HG02571 (cell line): ENCODE results near the gene UBXN10.

Source experiments
- ATAC-seq: cut with Tn5 transposase; IDR thresholded peaks from one replicate; pipeline ENCODE4 v1.9.1; 2021; ENCODE audit warnings: mild to moderate bottlenecking, moderate library complexity; ENCODE audit not compliant: unreplicated experiment

UBXN10 gene, protein sequence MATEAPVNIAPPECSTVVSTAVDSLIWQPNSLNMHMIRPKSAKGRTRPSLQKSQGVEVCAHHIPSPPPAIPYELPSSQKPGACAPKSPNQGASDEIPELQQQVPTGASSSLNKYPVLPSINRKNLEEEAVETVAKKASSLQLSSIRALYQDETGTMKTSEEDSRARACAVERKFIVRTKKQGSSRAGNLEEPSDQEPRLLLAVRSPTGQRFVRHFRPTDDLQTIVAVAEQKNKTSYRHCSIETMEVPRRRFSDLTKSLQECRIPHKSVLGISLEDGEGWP

DNA sequence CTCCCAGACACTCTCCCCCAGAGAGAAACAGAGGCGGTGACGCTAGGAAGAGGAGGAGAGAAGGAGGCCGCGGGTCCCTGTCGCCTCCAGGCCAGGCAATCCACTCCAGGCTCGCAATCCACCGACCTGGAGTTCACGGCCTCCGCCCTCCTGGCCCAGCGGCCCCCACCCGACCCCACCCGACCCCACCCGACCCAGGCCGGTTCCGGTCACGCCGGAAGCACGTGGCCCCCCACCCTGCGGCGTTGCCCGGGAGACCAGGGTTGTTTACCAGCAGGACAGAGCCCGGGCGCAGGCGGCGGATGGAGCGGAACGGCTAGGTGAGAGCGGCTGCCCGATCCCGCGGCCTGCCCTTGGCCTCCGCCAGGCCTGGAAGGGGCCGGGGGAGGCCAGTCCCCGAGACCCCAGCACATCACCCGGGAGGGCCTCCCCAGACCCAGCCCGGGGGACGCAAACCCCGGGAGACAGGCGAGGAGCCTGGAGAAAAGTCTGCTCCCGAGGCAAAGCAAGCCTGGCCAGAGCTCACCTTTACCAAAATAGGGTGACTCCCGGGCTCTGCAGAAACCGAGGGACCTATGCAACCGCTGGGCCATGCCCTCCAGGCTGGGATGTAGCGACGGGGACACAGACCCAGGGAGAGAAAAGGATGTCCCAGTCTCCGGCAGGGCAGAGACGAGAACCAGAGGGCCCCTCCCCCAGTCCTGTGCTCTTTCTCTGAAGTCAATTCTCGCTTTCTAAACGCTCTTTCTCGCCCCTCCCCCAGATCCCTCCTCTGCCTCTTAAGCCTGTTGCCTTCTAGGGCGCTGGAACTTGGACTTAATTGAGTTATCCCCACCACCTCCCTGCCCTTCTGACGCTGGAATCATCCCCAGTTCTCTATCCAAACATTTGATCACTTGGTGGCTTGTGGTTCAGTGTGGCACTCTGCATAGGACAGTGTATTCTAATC, at the start of gene UBXN10, which contains the start of gene PLA2G2C:
TSS of gene UBXN10 (plus strand) at position 263 of the 949 bp plus-strand sequence. CDS start 4,466 bp downstream, outside the sequence.
TSS of gene PLA2G2C (minus strand) at position 685 of the 949 bp plus-strand sequence. CDS start 9,155 bp downstream, outside the sequence.
- no peak for ATAC-seq

DNA sequence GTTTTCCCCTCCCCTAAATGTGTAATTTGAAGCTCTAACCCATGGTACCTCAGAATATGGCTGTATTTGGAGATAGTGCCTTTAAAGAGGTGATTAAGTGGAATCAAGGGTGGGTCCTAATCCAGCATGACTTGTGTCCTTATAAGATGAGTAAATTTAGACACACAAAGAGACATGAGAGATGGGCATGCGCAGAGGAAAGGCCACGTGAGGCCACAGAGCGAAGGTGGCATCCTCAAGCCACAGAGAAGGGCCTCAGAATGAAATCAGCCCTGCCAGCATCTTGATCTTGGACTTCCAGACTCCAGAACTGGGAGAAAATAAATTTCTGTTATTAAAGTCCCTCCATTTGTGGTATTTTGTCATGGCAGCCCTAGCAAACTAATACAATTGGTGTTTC, 49.6 kb upstream of the UBXN10 start:
- ATAC-seq = no peak

DNA sequence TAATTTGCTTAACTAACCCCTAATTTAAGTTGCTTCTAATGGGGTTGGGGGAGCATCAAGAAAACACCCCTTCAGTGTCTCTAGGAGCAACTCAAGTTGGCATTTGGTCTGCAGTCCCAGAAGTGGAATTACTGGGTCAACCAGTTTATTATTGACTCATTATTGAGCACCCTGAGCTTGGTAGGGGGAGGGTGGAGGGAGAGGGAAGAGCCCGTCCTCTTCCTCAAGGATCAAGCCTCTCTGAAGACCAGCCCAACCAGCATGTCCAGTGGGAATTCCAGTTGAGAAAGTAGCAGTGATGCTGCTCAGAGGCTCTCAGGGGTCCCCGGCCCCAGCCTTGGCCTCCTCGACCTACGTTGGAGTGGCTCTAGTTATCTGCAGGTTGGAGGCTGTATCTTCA, 48.8 kb upstream of the UBXN10 start:
- ATAC-seq = no peak

DNA sequence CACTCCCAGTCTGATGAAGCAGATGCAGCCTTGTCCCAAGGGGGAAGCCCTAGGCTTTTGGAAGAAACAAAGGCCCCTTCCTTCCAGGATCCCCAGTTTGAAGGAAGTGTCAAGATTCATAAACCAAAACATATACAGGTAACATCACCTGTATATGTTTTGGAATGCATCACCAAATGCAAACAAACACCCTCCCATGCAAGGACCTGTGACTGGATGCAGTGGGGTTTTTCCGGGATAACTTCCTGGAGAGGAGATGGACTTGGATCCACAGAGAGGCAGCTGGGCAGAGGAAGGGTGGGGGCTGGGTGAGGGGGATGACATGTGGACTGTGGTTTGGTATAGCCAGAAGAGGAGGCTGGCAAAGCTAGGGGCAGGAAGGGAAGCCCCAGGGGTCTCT, 48.3 kb upstream of the UBXN10 start:
- ATAC-seq = no peak

DNA sequence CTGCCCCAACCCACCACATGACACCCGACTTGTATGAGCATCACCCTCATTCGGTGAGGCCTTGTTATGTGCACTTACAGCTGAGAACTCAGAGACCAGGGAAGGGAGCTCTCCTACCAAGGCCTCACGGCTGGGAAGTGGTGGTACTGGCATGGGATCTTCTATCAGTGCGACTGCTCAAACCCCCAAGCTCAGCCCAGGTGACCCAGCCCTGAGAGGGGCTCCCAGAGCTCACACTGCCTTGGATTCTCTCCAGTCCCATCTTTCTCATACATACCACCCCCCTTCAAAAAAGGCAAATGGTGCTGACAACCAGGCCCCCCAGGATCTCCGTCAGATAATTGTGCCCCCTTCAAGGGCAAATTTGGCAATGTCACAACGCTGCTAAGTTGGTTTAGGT, 47.5 kb upstream of the UBXN10 start:
- ATAC-seq = no peak

DNA sequence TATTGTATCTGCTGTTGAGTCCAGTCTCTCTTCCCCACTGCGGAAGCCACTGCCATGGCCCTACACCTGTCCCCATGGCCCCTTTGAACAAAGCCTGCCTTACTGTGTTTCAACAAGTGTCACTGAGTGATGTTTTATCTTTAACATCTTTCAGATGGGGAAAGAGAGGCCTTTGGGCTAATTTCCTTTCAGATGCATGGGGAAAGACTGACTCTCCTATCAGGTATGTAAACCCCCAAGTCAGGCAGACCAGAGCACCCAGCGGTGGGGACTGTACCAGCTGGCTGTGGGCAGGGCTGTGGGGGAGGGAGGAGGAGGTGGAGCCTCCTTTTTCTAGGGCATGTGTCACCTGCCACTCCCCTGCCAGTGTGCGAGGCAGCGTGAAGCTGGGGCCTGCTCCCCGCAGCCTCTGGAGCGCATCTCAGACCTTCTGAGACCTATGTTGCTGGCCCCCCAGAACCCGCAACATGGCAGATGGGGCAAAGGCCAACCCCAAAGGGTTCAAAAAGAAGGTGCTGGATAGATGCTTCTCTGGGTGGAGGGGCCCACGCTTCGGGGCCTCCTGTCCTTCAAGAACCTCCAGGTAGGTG, 46.8 kb upstream of the UBXN10 start, which contains the start of gene PLA2G2F:
TSS of gene PLA2G2F (plus strand) at position 363 of the 590 bp plus-strand sequence. CDS start at position 468, 105 bp downstream.
- no peak for ATAC-seq

DNA sequence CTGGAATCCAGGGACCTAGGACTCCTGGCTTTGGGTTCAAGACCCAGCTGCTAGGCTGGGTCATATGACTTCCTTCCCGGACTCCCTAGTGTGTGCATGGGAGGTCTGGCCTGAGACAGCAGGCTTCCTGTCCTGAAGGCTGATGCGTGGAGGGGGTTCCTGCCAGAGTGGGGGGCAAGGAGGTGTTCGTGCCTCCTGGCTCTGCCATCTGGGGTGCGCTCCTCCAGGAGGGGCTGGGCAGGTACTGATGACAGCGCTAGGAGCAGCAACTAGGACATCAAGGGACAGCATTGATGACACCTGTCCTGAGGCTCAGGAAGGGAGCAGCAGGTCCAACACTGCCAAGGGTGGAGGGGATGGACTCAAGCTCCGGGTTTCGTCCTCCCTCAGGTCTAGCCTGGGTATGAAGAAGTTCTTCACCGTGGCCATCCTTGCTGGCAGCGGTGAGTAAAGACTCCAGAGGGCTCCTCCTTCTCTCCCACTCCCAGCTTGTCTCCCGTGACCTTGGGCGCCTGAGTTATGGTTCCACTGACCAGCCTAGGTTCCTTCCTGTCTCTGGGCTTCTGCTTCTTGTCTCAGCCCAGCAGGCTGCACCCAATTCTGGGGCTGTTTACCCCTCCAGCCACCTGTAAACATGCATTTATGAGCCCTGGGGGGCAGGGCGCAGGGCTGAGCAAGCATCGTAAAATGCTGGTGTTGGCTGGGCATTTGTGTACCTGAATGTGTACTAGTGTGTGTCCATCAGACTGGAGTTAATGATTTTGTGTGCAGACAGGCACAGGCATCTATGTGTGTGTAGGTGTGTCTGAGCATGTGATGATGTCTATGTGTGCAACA, 45.9 kb upstream of the UBXN10 start:
- ATAC-seq = no peak

DNA sequence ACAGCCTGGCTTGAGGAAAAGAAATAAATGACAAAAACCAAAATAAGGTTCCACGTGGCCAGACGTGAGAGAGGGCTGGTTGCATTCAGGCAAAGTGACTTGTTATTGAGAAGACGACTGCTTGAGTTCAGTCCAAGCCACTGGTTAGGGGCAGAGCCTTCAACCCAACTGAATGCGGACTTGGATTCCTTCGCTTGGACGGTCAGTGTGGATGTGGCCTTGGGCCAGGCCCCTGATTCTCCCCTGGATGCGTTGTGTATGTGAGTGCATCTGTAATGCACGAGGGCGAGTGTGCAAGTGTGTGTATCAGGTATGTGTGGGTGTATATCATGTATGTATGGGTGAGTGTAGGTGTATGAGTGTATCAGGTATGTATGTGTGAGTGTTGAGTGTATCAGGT, 44.9 kb upstream of the UBXN10 start:
- no peak for ATAC-seq

DNA sequence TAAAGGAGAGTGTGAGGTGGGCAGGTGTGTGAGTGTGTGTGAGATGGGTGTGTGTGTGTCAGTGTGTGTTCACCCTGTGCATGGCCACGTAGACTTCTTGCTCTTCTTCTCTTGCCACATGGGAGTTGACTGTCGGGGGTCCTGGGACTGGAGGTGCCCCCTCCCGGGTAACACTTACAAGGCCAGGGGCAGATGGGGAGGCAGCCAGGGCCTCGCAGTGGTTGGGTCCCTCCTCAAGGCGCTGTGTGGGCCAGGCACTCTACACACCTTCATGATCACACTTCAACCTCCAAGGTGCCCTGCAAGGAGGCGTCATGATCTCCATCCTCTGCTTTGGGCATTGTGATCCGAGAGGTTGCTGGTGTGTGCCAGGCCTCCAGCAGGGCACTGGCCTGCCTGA, 44.4 kb upstream of the UBXN10 start:
- no peak for ATAC-seq

DNA sequence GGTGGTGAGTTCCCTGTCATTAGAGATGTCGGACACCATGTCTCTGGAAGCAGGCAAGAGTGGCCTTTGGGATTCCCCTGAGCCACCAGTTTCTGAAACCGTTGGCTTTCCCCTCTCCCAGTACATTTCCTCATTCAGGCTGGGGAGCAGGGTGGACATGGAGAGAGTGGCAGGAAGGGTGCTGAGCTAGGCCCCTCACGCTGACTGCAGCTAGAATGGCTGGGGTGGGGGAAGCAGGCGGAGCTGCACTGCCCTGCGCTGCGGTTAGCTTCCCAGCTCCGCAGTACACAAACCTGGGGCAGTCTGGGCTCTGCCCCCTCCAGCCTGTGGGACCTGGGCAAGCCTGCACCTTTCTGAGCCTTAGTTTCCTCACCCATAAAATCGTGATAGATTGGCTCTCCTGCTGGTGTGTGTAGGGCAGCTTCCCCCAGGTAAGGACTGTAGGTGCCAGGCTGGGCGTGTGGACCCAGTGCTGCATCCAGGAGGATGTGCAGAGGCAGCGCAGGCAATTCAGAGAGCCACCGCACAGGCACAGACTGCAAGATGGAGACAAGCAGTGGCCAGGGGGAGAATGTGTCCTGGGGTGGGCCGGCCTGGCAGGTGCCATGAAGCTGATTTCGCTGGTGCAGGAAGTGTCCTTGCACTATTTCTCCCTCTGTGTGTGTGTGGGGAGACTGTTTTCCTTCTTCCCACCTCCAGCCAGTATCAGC, 43.7 kb upstream of the UBXN10 start:
- ATAC-seq = no peak

DNA sequence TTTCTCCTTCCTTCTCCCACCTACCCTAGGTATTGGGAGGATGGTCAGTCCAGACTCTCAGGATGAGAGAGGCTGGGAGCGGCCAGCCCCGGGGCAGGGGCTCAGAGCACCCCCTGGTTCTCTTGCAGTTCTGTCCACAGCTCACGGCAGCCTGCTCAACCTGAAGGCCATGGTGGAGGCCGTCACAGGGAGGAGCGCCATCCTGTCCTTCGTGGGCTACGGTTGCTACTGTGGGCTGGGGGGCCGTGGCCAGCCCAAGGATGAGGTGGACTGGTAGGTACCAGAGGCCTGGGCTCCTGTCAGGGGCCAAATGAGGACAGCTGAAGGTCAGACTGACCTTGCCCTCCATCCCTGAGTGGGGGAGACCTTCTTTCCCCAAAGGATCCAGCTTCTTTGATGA, 42.6 kb upstream of the UBXN10 start:
- ATAC-seq = no peak

DNA sequence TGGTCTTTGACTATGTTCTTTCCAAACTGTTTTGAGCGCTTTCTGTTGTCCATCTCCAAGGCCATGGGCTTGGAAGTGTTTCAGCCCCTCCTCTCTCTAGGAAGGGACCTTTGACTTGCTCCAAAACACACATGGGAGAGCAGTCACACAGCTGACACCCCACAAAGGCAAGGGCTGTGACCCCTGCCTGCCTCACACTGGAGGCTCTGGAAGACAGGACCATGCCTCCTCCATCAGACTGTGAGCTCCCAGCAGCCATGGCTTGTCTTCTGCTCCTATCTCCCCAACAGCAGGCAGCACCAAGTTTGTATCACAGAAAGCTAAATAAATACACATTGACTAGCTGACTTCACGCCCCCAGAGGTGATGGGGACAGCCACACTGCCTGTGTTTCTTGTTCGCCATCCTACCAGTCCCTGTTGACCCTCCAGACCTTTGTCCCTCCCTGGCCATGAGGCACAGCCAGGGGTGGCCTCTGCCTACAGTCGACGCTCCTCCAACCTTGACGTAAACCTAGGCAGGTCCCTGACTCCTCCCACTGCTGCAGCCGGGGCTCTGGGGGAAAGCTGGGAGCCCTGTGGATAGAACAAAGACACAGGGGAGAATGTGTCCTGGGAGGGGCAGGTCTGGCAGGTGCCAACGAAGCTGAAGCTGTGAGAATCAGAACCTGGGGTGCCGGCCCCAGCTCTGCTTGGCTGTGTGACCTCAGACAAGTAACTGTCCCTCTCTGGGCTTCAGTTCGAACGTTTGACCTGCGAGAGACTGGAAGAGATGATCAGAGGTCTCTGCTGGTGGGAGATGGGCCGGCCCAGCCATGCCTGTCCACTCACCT, 41.9 kb upstream of the UBXN10 start:
- ATAC-seq = no peak

DNA sequence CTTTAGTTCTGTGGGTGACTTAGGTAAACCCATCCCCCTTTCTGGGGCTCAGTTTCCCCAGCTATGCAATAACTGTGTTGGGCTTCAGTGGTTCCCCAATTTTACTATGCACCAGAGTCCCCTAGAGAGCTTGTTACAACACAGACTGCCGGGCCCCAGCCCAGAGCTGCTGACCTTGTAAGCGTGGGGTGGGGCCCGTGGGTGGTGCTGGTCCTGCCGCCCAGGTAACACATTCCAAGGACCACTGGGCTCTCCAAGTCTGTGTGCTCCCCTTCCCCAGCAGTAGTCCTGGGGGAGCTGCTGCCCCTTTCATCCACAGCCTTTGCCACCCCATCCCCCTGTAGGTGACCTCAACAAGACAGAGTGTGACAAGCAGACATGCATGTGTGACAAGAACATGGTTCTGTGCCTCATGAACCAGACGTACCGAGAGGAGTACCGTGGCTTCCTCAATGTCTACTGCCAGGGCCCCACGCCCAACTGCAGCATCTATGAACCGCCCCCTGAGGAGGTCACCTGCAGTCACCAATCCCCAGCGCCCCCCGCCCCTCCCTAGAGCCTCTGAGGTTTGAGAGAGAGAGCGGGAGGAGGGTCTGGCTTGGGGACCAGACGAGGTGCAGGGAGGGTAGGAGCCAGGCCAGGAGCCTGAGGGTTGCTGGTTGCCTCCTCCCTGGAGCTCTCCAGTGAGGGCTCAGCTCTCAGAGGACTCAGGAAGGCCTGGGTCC, 37.9 kb upstream of the UBXN10 start:
- ATAC-seq = no peak

DNA sequence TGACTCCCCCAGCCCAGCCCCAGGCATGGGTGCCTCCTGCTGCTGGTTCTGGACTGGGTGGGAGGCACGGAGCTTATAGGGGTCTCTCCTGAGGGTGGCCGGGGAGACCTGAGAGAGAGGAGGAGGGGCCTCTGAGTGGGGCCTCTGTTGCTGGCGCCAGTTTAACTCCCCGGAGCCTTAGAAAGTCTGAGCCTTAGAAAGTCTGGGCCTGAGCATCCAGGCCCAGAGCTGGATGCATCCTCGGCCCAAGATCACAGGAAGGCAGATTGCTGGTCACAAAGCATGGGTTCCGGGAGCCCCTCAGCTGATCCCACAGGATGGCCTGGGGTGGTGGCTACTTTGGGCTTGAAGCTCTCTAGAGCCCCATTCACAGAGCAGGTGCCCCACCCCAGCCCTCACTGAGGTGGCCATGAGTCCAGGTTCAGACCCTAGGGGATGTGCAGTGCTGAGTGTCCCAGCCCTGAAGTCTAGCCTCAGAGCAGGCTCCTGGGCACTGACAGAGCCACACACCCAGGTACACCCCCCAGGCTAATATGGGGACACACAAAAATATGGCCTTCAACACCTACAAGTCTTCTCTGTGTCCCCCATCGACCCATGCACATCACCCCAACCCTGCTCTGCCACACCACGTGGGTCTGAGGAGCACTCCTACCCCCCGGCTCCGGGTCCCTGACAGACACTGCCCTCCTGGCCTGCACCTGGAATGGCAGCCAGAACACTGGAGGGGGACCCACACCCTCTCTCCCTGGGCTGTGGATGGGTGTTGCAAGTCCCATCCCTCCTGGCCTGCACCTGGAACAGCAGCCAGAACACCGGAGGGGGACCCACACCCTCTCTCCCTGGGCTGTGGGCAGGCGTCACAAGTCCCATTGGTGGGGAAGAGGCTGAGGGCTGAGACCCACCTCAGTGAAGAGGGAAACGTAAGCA, 37.1 kb upstream of the UBXN10 start:
- ATAC-seq = no peak

DNA sequence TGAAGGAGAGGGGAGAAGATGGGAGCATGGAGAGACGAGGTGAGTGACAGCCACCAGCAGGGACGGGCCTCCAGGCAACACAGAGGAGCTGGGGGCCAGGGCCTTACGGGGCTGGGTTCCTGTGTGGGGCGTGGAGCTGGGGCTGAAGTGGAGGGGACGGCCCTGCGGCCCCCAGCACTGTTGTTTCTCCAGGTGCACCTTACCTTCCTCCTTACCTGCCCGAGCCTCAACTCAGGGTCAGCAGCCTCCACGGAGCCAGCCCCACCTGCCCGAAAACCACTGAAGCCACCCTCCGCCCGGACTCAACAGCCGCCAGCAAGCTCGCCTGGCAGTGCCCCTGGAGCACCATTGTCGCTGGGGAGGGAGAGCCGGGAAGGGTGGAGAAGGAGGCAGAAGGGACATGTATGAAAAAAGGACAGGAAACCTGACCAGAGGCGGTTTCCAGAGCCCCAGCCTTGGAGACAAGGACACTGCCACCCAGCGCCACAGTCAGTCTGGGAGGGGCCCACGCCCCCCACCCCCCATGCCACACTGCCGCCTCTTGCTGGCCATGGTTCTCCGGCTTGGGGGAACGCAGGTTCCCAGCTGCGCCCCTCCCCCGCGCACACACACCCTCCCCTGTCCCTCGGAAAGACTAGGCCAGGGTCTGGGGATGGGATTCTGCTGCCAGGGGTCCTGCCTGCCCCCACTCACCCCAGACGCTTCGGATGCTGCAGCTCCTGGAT, 36.1 kb upstream of the UBXN10 start:
- no peak for ATAC-seq

DNA sequence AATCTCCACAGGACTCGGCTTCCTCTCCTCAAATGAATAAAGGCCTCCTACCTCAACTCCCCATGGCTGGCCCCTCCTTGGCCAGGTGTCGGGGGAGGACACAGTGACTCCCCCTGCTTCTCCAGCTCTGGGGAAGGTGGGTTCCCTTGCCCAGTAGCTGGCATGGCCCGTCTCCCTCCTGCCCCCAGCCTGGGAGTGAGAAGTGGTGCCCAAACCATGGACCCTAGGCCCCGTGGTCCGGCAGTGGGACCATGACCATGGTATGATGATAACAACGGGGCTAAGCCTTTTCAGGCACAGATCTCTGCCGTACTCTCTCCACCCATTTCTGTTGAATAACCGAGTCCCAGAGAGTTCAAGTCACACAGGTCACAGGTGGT, 35.6 kb upstream of the UBXN10 start:
- ATAC-seq = no peak

DNA sequence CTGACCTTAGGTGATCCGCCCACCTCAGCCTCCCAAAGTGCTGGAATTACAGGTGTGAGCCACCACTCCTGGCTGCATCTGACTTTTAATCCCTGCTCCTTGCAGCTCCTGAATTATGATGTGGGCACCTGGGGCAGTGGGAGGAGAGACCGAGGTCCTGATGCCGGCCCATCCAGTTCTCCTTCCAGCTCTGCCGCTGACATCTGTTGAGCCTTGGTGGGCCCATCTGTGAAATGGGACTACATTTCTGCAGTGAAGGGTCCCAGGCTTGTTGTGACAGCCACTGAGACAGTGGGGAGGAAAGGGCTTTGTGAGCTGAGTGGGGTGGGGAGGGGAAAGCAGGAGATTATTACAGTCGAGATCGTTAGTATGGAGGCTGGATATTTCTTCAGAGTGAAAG, 34.9 kb upstream of the UBXN10 start:
- ATAC-seq = no peak
